Measurements from ENCODE around the gene HINFP. TPM values are rescaled to one million over a fixed set of nuclear protein-coding genes. Genes with fewer than 3 reads are reported as not detected.

The HINFP gene
- total RNA-seq, 2 donors from 2014 or later, result 43.8 to 44.8 TPM

DNA sequence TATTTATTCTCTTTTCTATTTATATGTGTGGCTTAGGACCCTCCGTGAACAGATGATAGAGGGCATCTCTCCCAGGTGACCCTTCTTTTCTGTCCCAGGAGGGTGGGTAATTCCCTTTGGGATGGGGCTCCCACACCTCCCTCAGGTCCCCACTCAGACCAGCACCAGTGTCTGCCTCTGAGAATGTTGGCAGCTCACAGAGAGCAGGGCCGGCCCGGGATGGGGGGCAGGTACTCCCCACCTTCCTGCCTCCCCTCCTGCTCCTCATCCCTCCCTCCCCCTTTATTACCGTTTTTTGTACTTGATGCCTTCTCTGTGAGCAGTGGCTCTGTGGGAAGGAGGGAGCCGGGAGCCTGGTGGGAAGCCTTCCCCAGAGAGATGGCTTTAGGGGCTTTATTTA, 4.8 kb upstream of the HINFP start:
- no peaks in the 10 kb centered on the region for H3K27me3 ChIP-seq (ENCODE audit: control insufficient read depth, insufficient read depth, low read length, poor library complexity, severe bottlenecking)
- DNase-seq, result no peak
- TF ChIP-seq, protein P1, sequence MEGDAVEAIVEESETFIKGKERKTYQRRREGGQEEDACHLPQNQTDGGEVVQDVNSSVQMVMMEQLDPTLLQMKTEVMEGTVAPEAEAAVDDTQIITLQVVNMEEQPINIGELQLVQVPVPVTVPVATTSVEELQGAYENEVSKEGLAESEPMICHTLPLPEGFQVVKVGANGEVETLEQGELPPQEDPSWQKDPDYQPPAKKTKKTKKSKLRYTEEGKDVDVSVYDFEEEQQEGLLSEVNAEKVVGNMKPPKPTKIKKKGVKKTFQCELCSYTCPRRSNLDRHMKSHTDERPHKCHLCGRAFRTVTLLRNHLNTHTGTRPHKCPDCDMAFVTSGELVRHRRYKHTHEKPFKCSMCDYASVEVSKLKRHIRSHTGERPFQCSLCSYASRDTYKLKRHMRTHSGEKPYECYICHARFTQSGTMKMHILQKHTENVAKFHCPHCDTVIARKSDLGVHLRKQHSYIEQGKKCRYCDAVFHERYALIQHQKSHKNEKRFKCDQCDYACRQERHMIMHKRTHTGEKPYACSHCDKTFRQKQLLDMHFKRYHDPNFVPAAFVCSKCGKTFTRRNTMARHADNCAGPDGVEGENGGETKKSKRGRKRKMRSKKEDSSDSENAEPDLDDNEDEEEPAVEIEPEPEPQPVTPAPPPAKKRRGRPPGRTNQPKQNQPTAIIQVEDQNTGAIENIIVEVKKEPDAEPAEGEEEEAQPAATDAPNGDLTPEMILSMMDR (conservative IDR thresholded peaks at IDR 0.05), result no peak
- Mint-ChIP-seq H3K9me3 (no peaks in the 10 kb centered on the region), H3K27me3 (ENCODE audit: insufficient read depth) (no peaks in the 10 kb centered on the region), H3K4me1 (peaks cover 10% of the 10 kb centered on the region), H3K4me3 (no peak overlapping the region), H3K36me3 (ENCODE audit: low read depth) (peaks cover 7% of the 10 kb centered on the region), H3K27ac (no peak overlapping the region)
- 86% methylated on average over 2 to 5 of the region's 5 CpGs for WGBS, 2 experiments (ENCODE audit: insufficient coverage in 1 of 2, insufficient read length in 1 of 2)
- H3K4me3 ChIP-seq (ENCODE audit: low read length), result no peak overlapping the region
- H3K9ac ChIP-seq (ENCODE audit: extremely low read depth, low read length, poor library complexity, severe bottlenecking), result no peak overlapping the region
- H3K9me3 ChIP-seq (ENCODE audit: control insufficient read depth, low read length), result no peaks in the 10 kb centered on the region
- H3K4me1 ChIP-seq (ENCODE audit: control insufficient read depth, insufficient read depth, low read length), result no peaks in the 10 kb centered on the region
- H3K36me3 ChIP-seq (ENCODE audit: control insufficient read depth, insufficient read depth, low read length), result no peaks in the 10 kb centered on the region
- no peak overlapping the region for H3K27ac ChIP-seq (ENCODE audit: low read depth, low read length)

DNA sequence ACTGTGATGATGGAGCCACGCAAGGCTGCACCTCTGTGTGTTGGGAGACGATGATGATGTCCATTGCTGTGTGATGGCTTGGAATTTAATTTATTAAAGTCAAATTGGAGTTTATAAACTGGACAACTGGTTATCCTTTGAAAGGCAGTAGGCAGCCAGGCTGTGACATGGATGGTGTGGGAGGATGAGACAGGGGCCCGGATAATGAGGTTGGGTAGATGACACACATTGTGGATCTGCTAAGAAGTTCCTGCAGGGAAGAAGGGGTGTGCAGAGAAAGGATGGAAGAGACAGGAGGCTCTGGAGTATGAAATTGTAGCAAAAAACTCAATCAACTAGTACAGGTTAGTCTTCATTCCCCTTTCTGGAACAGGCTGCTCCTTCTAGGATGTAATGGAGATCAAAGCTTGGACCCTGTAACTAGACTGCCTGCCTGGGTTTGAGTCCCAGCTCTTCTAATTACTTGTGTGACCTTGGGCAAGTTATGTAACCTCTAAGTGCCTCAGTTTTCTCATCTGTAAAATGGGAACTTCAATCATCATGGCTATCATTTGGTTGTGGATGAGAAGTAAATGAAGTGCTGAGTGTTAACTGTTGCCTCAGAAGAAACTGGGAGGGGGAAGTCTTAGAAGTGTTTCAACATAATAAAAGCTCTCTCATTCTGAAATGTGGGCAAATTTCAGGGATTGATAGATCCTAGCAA, 4.2 kb upstream of the HINFP start:
- no peaks in the 10 kb centered on the region for H3K27me3 Mint-ChIP-seq (ENCODE audit: insufficient read depth)
- Histone ChIP-seq H3K36me3 (ENCODE audit: control insufficient read depth, insufficient read depth, low read length) (no peaks in the 10 kb centered on the region), H3K27ac (ENCODE audit: low read depth, low read length) (no peak overlapping the region), H3K4me3 (ENCODE audit: low read length) (no peak overlapping the region), H3K9ac (ENCODE audit: extremely low read depth, low read length, poor library complexity, severe bottlenecking) (no peak overlapping the region), H3K27me3 (ENCODE audit: control insufficient read depth, insufficient read depth, low read length, poor library complexity, severe bottlenecking) (no peaks in the 10 kb centered on the region), H3K9me3 (ENCODE audit: control insufficient read depth, low read length) (no peaks in the 10 kb centered on the region), H3K4me1 (ENCODE audit: control insufficient read depth, insufficient read depth, low read length) (no peaks in the 10 kb centered on the region)
- 87 to 90% methylated on average over 3 of the region's 3 CpGs for WGBS, 2 experiments (ENCODE audit: insufficient coverage in 1 of 2, insufficient read length in 1 of 2)
- H3K4me3 Mint-ChIP-seq, result no peak overlapping the region
- H3K36me3 Mint-ChIP-seq (ENCODE audit: low read depth), result peaks cover 7% of the 10 kb centered on the region
- no peak for DNase-seq
- no peaks in the 10 kb centered on the region for H3K9me3 Mint-ChIP-seq
- no peak overlapping the region for H3K27ac Mint-ChIP-seq
- H3K4me1 Mint-ChIP-seq, result peaks cover 12% of the 10 kb centered on the region
- TF ChIP-seq, protein P1 (conservative IDR thresholded peaks at IDR 0.05), result no peak

DNA sequence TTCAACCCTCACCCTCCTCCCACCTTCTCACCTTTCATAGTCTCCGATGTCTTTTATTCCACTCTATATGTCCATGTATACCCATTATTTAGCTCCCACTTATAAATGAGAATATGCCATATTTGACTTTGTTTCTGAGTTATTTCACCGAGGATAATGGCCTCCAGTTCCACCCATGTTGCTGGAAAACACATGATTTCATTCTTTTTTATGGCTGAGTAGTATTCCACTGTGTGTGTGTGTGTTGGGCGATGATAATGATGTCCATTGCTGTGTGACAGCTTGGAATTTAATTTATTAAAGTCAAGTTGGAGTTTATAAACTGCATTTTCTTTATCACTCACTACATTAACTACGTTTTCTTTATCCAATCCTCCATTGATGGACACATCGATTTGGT, 3.2 kb upstream of the HINFP start:
- Mint-ChIP-seq H3K4me1 (peaks cover 18% of the 10 kb centered on the region), H3K27ac (no peak overlapping the region), H3K4me3 (no peak overlapping the region), H3K9me3 (no peaks in the 10 kb centered on the region), H3K36me3 (ENCODE audit: low read depth) (peaks cover 7% of the 10 kb centered on the region), H3K27me3 (ENCODE audit: insufficient read depth) (no peaks in the 10 kb centered on the region)
- Histone ChIP-seq H3K27me3 (ENCODE audit: control insufficient read depth, insufficient read depth, low read length, poor library complexity, severe bottlenecking) (no peaks in the 10 kb centered on the region), H3K9ac (ENCODE audit: extremely low read depth, low read length, poor library complexity, severe bottlenecking) (no peak overlapping the region), H3K9me3 (ENCODE audit: control insufficient read depth, low read length) (no peaks in the 10 kb centered on the region), H3K4me3 (ENCODE audit: low read length) (no peak overlapping the region), H3K36me3 (ENCODE audit: control insufficient read depth, insufficient read depth, low read length) (no peaks in the 10 kb centered on the region), H3K4me1 (ENCODE audit: control insufficient read depth, insufficient read depth, low read length) (no peaks in the 10 kb centered on the region), H3K27ac (ENCODE audit: low read depth, low read length) (no peak overlapping the region)
- 83 to 90% methylated on average over 2 to 3 of the region's 5 CpGs for WGBS, 2 experiments (ENCODE audit: insufficient coverage in 1 of 2, insufficient read length in 1 of 2)
- DNase-seq, result no peak
- TF ChIP-seq, protein P1 (conservative IDR thresholded peaks at IDR 0.05), result no peak
